HG02884 (cell line): ENCODE measurements around the gene MTRR.
"Not testable (repeated sequence)": the region's sequence is repeated elsewhere in the genome, so short reads cannot be mapped to it uniquely, and the experiment has no call there.

Experiments
- ATAC-seq: cut with Tn5 transposase; IDR thresholded peaks from one replicate; pipeline ENCODE4 v1.9.1; 2021; ENCODE audit warnings: mild to moderate bottlenecking, moderate library complexity; ENCODE audit not compliant: unreplicated experiment

MTRR gene

GRCh38 chr5:7894439-7894838, 25.5 kb downstream of the MTRR start:
- no peak for ATAC-seq

DNA sequence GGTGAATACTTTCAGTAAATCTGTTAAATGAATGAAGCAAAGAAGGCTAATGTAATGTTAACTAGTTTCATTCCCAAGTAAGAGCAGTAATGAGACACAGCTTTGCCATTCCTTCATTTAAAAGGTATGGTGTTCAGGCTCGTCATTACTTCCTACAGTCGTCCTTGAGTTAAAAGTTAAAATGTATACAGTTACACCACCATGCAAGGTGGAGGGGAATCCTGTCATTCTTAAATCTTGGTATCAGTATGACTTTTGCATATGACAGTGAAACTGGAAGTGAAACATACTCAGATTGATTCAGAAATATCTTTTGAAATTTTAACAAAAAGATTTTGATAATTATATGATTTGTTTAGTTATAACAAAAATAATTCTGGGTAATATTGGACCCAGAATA, 25.9 kb downstream of the MTRR start:
- peak; percentile 93 for ATAC-seq

- ATAC-seq: peak; percentile 68
These were observed 28.2 kb downstream of the MTRR start for GRCh38 chr5:7897014-7897600.

DNA sequence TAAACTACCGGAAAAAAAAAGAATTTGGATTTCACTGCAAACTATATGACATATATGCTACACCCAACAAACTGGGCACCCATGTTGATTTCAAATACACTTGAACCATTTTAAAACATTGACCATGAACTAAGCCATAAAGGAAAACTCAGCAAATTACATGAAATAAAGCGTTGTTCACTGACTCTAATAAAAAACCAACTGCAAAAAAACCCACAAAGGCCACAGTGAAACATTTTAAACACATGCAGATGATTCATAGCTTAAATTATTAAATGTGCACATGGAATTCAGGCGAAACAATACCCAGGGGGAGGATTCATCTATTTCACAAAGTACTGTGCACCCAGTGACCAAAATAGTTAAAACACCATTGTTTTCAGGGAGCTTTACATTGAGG, 33.3 kb downstream of the MTRR start:
- no peak for ATAC-seq

DNA sequence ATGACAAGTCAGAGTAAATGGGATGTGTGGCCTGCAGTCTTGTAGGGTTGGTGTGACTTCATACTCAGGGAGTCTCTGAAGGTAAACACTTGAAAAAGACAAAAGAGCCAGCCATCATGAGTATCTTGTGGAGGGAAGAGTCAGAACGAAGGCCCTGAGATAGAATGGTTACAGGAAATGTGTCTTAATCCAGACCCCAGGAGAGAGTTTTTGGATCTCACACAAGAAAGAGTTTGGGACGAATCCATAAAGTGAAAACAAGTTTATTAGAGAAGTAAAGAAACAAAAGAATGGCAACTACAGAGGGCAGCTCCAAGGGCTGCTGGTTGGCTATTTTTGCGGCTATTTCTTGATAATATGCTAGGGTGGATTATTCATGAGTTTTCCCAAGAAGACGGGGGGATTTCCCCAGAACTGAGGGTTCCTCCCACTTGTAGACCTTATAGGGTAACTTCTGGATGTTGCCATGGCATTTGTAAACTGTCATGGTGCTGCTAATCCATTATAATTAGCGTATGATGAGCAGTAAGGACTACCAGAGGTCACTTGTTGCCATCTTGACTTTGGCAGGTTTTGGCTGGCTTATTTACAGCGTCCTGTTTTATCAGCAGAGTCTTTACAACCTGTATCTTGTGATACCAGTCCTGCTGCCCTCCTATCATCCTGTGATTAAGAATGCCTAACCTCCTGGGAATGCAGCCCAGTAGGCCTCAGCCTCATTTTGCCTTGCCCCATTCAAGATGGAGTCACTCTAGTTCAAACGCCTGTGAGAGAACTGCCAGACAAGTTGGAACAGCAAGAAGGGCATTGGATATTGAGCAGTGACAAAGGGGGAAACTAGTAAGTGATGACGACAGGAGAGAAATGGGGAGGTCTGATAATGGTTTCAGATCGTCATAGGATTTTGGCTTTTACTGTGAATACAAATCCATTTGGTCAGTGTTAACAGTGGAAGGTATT, 34.0 kb downstream of the MTRR start:
- ATAC-seq: no peak

DNA sequence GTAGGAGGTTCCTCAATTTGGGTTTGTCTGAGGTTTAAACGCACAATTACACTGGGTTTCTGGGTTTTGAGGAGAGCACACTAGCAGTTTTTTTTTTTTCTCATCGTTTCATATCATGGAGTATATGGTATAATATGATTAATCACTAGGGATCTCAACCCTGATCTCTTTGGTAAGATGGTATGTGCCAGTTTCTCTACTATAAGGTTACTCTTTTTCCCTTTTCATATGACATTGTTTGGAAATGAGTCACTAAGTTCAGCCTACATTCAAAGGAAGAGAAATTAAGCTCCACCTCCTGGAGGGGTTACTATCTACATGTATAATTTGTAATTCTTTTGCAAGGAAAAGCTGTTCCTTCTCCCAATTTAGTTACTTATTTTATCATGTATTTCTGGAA, 35.2 kb downstream of the MTRR start:
- no peak for ATAC-seq

DNA sequence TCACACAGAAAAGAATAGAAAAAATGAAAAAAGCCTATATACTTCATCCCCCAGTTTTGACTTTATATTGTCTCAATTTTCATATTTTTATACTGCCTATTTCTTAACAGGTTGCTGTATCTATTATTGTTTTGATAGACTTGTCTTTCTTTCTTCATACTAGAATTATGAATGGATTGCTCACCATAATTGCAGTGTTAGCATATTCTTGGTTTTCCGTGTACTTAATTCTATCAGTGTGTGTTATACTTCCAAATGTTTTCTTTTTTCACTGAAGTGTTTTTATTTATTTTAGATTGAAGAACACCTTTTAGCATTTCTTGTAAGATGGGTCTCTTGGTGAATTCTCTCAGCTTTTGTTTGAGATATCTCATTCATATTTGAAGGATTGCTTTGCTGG, 38.7 kb downstream of the MTRR start:
- ATAC-seq: no peak

GRCh38 chr5:7908317-7908716, 39.4 kb downstream of the MTRR start:
- no peak for ATAC-seq

DNA sequence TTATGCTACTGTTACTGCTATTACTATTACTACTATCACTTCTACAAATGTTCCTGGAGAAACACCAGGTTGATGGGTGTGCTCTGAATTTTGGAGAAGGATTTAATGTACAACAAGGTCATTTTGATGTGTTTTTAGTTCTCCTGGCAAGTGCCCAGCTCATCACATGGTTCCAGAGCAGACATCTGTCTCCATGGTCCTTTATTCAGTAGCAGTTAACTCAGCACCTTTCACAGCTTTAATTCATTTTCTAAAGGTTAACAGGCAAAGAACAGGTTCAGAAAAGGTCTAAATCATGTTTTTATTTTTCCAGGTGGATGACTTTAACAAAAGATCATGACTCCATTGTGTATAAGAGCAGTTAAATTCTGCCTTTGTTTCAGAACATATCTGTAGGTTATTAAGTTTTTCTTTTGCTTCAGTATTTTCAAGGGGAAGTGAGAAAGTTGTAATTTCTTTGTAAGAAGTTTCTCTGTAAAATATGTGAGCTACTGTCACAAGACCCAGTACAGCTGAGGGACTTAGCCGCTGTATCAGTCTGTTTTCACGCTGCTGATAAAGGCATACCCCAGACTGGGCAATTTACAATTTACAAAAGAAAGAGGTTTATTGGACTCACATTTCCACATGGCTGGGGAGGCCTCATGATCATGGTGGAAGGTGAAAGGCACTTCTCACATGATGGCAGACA, 41.9 kb downstream of the MTRR start:
- ATAC-seq: no peak

- ATAC-seq: not testable (repeated sequence)
These were observed 42.5 kb downstream of the MTRR start for GRCh38 chr5:7911429-7911771.

DNA sequence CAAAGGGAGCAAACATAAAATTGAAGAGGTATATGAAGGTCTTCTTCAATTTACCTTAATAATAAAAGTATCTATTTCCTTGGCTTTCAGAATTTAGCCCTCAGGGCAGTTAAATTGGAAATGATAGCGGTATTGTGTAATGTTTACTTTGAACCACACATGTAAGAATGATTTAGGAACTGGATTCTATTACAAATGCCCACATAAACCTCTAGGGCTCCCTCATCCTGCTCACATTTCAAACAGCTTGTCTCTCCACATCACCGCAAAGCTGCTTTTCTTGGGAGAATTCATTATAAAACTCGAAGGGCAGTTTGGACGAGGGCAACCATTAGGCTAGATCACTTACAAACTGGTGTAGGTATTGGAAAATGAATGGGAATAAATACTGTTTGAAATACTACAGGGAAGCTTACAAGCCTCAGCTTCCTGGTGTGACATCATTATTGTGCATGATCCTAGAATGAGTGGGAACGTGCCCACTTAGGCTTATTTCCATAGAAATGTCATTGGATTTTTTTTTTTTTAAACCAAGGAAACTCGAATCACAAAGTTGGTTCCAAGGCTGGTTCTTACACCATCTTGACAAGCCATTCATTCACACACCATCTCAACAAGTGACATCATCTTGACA, 47.3 kb downstream of the MTRR start:
- ATAC-seq: no peak

- no peak for ATAC-seq
These were observed 48.5 kb downstream of the MTRR start for GRCh38 chr5:7917130-7918123.

DNA sequence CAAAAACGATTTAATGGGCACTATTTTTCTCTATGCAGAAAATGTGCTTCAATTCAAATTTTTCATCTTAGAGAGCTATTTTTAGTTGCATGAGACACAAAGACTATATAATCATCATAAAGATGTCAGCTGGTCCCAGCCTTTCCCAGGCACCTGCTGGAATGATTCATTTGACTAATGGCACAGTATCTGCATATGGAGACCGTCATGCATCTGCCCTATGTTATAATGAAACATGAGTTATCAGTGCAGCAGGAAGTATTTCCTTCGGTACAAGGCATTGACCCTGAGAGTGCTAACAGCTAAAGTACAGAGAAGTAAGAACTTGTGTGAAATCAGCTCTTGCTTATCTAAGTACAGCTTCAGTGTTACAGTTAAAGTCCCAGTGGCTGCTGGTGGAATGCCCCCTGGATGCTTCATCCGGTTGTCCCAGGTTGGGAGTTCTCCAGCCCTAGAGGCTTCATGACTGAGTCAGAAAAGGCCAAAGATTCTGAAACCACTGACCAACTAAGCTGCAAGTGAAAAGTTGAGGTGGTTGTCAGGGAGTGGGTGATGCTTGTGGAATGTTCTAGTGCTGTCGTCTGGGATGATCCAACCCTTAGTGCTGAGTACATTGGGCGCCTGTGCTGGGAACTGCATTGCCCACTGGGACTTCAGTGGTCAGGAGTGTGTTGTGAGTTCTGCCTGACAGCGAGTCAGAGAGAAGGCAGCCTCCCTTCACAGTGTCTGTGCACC, 57.2 kb downstream of the MTRR start:
- no peak for ATAC-seq

DNA sequence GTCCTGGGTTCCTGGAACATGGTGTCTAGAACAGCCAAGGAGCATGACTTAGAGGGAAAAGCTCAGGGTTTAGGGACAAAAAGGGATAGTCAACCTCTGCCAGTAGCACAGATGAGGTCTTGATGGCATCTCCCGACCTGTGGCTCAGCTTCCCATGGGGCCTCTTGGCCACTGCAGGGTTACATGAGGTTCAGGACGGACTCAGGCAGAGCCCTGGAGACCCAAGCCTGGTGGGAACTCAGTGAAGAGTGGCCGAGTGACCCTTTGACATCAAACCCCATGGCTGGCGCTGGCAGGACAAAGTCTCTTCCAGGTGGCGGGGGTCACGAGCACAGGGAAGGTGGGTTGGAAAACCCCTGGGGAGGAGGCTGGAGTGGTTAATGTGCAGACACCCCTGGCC, 57.8 kb downstream of the MTRR start:
- no peak for ATAC-seq

- peak; percentile 92 for ATAC-seq
These were observed 58.8 kb downstream of the MTRR start for GRCh38 chr5:7927466-7928375.

- no peak for ATAC-seq
These were observed 61.1 kb downstream of the MTRR start for GRCh38 chr5:7930011-7930410.

DNA sequence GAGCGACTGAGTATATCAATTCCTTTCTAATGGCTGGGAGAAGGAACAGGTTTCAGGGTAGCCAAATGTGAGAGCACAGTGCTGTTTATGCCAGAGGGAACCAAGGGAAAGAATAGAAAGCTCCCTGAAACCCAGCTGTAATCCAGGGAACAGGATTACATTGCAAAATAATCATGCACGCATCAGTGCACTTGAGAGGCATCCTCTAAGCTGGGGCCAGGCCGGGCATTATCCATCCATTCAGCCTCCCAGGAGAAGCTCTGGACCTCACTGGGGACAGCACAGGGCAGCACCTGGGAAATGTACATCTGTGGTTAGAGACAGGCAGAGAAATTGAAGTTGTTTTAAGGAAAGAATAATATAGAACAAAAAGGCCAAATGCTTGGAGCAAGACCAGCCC, 72.7 kb downstream of the MTRR start:
- ATAC-seq: no peak

GRCh38 chr5:7947301-7947700, 78.4 kb downstream of the MTRR start:
- ATAC-seq: no peak
